GM12875 (cell line): Measurements from ENCODE around the gene NLRP8.
"Not testable (repeated sequence)": the region's sequence is repeated elsewhere in the genome, so short reads cannot be mapped to it uniquely, and the experiment has no call there.

Experiments
- H3K4me3 ChIP-seq: one replicate; pipeline ENCODE4 v1.5.1; 2011; ENCODE audit warnings: low read depth, low read length, control low read depth
- TF ChIP-seq, protein P1 (sequence below): IDR thresholded peaks from 2 replicates; pipeline ENCODE4 v1.5.1; 2011; ENCODE audit warnings: low read depth, mild to moderate bottlenecking, control low read depth, inconsistent platforms, low read length, moderate library complexity, borderline replicate concordance; ENCODE audit not compliant: insufficient read depth

Gene NLRP8

DNA sequence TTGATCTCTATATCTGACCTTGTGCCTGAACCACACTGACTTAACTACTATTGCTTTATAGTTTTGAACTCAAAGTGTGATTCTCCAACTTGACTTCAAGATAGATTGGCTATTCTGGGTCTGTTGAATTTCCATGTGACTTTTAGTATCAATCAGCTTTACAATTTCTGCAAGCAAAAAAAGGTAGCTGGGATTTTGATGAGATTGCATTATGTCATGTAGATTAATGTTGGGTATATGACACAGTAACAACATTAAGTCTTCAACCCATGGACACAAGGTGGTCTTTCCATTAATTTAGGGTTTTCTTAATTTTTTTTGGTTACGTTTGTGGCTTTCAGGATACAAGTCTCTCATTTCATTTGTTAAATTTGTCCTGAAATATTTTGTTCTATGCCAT lies 67.1 kb downstream of the NLRP8 start:
- no peak overlapping the region for H3K4me3 ChIP-seq
- TF ChIP-seq, protein P1, sequence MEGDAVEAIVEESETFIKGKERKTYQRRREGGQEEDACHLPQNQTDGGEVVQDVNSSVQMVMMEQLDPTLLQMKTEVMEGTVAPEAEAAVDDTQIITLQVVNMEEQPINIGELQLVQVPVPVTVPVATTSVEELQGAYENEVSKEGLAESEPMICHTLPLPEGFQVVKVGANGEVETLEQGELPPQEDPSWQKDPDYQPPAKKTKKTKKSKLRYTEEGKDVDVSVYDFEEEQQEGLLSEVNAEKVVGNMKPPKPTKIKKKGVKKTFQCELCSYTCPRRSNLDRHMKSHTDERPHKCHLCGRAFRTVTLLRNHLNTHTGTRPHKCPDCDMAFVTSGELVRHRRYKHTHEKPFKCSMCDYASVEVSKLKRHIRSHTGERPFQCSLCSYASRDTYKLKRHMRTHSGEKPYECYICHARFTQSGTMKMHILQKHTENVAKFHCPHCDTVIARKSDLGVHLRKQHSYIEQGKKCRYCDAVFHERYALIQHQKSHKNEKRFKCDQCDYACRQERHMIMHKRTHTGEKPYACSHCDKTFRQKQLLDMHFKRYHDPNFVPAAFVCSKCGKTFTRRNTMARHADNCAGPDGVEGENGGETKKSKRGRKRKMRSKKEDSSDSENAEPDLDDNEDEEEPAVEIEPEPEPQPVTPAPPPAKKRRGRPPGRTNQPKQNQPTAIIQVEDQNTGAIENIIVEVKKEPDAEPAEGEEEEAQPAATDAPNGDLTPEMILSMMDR = no peak

DNA sequence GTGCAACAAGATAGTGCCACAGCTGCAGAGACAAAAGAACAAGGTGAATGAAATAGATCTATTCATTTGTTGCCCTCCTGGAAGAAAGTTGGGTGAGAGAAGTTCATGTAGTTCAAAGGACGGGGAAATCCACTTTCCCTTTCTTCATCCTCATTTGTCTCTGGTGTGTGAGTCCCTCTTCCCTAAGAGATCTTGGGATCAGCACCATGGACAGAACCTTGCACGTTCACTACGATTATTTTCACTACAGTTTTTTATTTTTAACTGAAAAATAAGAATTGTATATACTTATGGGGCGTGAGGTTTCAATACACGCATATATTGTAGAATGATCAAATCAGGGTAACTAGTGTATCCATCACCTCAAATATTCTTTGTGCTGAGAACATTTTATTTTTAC lies 68.1 kb downstream of the NLRP8 start:
- TF ChIP-seq, protein P1 = no peak
- H3K4me3 ChIP-seq = no peak overlapping the region

DNA sequence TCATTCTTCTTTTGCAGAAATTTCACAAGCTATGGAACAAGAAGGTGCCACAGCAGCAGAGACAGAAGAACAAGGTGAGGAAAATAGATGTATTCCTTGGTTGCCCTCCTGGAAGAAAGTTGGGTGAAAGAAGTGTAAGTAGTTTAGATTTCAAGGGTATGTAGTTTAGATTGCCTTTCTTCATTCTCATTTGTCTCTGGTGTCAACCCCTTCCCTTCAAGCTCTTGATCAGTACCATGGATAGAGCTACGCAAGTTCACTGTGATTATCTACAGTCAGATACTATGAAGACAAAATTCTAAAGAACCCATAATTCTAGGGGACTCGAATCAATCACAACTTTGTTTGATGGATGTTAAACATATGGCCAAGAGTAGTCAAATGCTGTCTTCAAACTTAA lies 71.7 kb downstream of the NLRP8 start:
- H3K4me3 ChIP-seq = not testable (repeated sequence)

DNA sequence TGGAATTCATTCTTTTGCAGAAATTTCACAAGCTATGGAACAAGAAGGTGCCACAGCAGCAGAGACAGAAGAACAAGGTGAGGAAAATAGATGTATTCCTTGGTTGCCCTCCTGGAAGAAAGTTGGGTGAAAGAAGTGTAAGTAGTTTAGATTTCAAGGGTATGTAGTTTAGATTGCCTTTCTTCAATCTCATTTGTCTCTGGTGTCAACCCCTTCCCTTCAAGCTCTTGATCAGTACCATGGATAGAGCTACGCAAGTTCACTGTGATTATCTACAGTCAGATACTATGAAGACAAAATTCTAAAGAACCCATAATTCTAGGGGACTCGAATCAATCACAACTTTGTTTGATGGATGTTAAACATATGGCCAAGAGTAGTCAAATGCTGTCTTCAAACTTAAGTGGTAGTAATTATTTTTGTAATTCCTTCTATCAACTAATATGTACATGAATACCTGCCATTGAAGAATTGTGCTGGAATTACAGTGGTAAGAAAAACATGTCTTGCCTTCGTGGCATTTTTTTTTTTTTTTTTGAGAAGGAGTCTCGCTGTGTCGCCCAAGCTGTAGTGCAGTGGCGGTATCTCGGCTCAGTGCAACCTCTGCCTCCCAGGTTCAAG lies 72.8 kb downstream of the NLRP8 start:
- not testable (repeated sequence) for H3K4me3 ChIP-seq

DNA sequence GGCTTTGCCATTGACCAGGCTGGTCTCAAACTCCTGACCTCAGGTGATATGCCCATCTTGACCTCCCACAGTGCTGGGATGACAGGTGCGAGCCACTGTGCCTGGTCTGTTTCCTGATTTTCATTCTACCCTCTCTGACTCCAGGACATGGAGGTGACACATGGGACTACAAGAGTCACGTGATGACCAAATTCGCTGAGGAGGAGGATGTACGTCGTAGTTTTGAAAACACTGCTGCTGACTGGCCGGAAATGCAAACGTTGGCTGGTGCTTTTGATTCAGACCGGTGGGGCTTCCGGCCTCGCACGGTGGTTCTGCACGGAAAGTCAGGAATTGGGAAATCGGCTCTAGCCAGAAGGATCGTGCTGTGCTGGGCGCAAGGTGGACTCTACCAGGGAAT lies 79.1 kb downstream of the NLRP8 start:
- no peak overlapping the region for H3K4me3 ChIP-seq
- TF ChIP-seq, protein P1 = no peak
